ENCODE data around the gene SYT2.

SYT2 gene

GRCh38 chr1:202703191-202703590 is 7.1 kb downstream of the SYT2 start:
- no peak for DNase-seq

- no peak for DNase-seq
These were observed 8.2 kb downstream of the SYT2 start for GRCh38 chr1:202702088-202702487.

GRCh38 chr1:202701200-202701599 is 9.1 kb downstream of the SYT2 start:
- DNase-seq, result no peak

- no peak for DNase-seq
These were observed 10.2 kb downstream of the SYT2 start for GRCh38 chr1:202700061-202700460.

- no peak for DNase-seq
These were observed 12.0 kb downstream of the SYT2 start for GRCh38 chr1:202698276-202698675.

GRCh38 chr1:202697038-202697437 is 13.2 kb downstream of the SYT2 start:
- peak in 1 of 14 donors; percentile 37 for DNase-seq

- peak in 1 of 14 donors; percentile 26 for DNase-seq
These were observed 15.9 kb downstream of the SYT2 start for GRCh38 chr1:202694314-202694713.

GRCh38 chr1:202692959-202693555 is 17.2 kb downstream of the SYT2 start:
- DNase-seq, result peak in 4 of 14 donors; percentile 3 to 32 (median 7)

- DNase-seq, result no peak
These were observed 18.4 kb downstream of the SYT2 start for GRCh38 chr1:202691816-202692215.

- no peak for DNase-seq
These were observed 20.5 kb downstream of the SYT2 start for GRCh38 chr1:202689493-202690342.

- no peak for DNase-seq
These were observed 21.2 kb downstream of the SYT2 start for GRCh38 chr1:202689082-202689481.

GRCh38 chr1:202688401-202688800 is 21.9 kb downstream of the SYT2 start:
- DNase-seq, result peak in 1 of 14 donors; percentile 66

- DNase-seq, result no peak
These were observed 22.5 kb downstream of the SYT2 start for GRCh38 chr1:202687798-202688197.

GRCh38 chr1:202687370-202687769 is 22.9 kb downstream of the SYT2 start:
- no peak for DNase-seq

GRCh38 chr1:202685641-202686040 is 24.6 kb downstream of the SYT2 start:
- no peak for DNase-seq

- no peak for DNase-seq
These were observed 25.5 kb downstream of the SYT2 start for GRCh38 chr1:202684716-202685115.

GRCh38 chr1:202683029-202683428 is 27.2 kb downstream of the SYT2 start:
- no peak for DNase-seq

GRCh38 chr1:202682477-202682876 is 27.8 kb downstream of the SYT2 start:
- no peak for DNase-seq

- no peak for DNase-seq
These were observed 28.4 kb downstream of the SYT2 start for GRCh38 chr1:202681736-202682420.

GRCh38 chr1:202680586-202681352 is 29.5 kb downstream of the SYT2 start:
- DNase-seq, result no peak

- DNase-seq, result no peak
These were observed 30.7 kb downstream of the SYT2 start for GRCh38 chr1:202679406-202680177.

- no peak for DNase-seq
These were observed 32.8 kb downstream of the SYT2 start for GRCh38 chr1:202677433-202677832.
